Astrocyte of the spinal cord (primary cell): ENCODE data around the gene TTC22.

ENCODE experiments used
- DNase-seq: peaks from one replicate; pipeline ENCODE4 v3.0.0; 2011; ENCODE audit warnings: low read depth, low spot score
- H3K4me3 ChIP-seq: 2 replicates; pipeline ENCODE4 v1.5.1; 2011; ENCODE audit warnings: low read depth, mild to moderate bottlenecking, low read length, moderate library complexity
- in situ Hi-C: cut with HindIII; loops from 2 replicates; pipeline ENCODE4 v1.10.0; 2017; ENCODE audit warnings: low sequenced_read_pairs
- TF ChIP-seq, protein P1 (sequence below): IDR thresholded peaks from 2 replicates; pipeline ENCODE4 v1.5.1; 2012; ENCODE audit warnings: low read depth, mild to moderate bottlenecking, low read length, inconsistent platforms

Gene TTC22

GRCh38 chr1:54819733-54820132 lies 18.6 kb upstream of the TTC22 start:
- no peak for DNase-seq
- in situ Hi-C loops = no loop called here
- no peak overlapping the region for H3K4me3 ChIP-seq
- TF ChIP-seq, protein P1, sequence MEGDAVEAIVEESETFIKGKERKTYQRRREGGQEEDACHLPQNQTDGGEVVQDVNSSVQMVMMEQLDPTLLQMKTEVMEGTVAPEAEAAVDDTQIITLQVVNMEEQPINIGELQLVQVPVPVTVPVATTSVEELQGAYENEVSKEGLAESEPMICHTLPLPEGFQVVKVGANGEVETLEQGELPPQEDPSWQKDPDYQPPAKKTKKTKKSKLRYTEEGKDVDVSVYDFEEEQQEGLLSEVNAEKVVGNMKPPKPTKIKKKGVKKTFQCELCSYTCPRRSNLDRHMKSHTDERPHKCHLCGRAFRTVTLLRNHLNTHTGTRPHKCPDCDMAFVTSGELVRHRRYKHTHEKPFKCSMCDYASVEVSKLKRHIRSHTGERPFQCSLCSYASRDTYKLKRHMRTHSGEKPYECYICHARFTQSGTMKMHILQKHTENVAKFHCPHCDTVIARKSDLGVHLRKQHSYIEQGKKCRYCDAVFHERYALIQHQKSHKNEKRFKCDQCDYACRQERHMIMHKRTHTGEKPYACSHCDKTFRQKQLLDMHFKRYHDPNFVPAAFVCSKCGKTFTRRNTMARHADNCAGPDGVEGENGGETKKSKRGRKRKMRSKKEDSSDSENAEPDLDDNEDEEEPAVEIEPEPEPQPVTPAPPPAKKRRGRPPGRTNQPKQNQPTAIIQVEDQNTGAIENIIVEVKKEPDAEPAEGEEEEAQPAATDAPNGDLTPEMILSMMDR = no peak

DNA sequence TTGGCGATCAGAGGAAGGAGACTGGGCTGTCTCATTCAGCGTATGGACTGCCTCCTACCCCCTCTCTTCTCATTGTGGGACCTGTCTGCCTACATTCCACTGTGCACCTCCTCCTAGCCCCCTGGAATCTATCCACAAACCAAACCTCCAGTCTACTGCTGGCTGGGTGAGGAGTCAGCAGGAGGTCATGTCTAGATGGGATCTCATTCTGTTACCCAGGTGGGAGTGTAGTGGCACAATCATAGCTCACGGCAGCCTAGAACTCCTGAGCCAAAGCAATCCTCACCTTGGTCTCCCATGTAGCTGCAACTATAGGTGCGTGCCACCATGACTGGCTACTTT lies 18.0 kb upstream of the TTC22 start:
- H3K4me3 ChIP-seq = no peak overlapping the region
- TF ChIP-seq, protein P1 = no peak
- no peak for DNase-seq
- in situ Hi-C loops = no loop called here

- TF ChIP-seq, protein P1 = no peak
- DNase-seq = no peak
- in situ Hi-C loops = no loop called here
- H3K4me3 ChIP-seq = no peak overlapping the region
These were observed 17.5 kb upstream of the TTC22 start for GRCh38 chr1:54818461-54819194.

- no peak for DNase-seq
- TF ChIP-seq, protein P1 = no peak
- no peak overlapping the region for H3K4me3 ChIP-seq
- in situ Hi-C loops = no loop called here
These were observed 15.8 kb upstream of the TTC22 start for GRCh38 chr1:54816951-54817350.

GRCh38 chr1:54816130-54816529 lies 15.0 kb upstream of the TTC22 start:
- no peak for DNase-seq
- H3K4me3 ChIP-seq = no peak overlapping the region
- in situ Hi-C loops = no loop called here
- TF ChIP-seq, protein P1 = no peak

DNA sequence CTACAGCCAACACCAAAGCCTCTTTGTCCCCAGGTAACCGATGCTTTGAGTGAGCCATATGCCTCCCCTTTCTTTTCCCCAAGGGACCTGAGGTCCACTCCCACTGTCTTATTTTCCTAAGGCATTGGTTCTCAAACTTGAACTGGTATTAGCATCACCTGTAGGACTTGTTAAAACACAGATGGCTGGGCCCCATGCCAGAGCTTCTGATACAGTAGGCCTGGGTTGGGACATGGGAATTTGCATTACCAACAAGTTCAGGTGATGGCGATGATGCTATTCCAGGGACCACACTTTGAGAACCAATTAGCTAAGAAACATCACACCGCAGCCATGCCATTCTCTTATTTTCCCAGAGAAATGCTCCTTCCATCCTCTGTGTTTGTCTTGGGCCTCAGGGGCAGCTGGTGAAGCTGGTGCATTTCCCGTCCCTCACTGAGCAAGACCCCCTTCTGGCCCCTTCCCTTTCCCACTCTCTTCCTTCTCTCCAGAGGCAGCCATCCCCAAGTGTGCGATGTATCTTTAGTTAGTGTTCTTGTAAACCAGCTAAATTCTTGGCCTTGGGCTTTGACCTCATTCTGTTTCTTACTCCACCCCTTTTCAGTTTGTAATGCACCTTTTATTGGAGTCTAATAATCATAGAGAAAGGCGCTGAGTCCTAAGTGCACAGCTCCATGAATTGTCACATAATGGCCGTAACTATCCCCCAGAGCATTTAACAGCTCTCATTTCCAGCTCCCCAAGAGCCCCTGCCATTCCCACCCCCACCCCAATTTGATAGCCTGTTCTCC lies 14.2 kb upstream of the TTC22 start:
- no peak overlapping the region for H3K4me3 ChIP-seq
- in situ Hi-C loops = no loop called here
- DNase-seq = no peak
- TF ChIP-seq, protein P1 = no peak
